ENCODE data around the gene PEAK3.

Gene PEAK3

GRCh38 chr19:2282062-2282861, at the start of gene PEAK3:
Gene PEAK3, minus strand, starts transcription at chr19:2282175. Its CDS starts 1,244 bp downstream, at chr19:2280931.
- no peak for DNase-seq

- no peak for DNase-seq
These were observed 48.8 kb upstream of the PEAK3 start for GRCh38 chr19:2330632-2331284.

GRCh38 chr19:2330255-2330631, 48.3 kb upstream of the PEAK3 start:
- no peak for DNase-seq

- DNase-seq = no peak
These were observed 47.5 kb upstream of the PEAK3 start for GRCh38 chr19:2329501-2329916.

- no peak for DNase-seq
These were observed 47.1 kb upstream of the PEAK3 start for GRCh38 chr19:2329149-2329478.

- DNase-seq = peak; percentile 81
These were observed 46.6 kb upstream of the PEAK3 start, which contains the start of the genes LSM7 and SPPL2B for GRCh38 chr19:2328401-2329148. Gene LSM7, minus strand, starts transcription at chr19:2328586. Its CDS starts 20 bp downstream, at chr19:2328566. Gene SPPL2B, plus strand, starts transcription at chr19:2328684. Its CDS starts 26 bp downstream, at chr19:2328710.

GRCh38 chr19:2327773-2328400, 45.9 kb upstream of the PEAK3 start:
- peak; percentile 53 for DNase-seq

- no peak for DNase-seq
These were observed 44.9 kb upstream of the PEAK3 start for GRCh38 chr19:2326699-2327360.

- DNase-seq = no peak
These were observed 43.5 kb upstream of the PEAK3 start for GRCh38 chr19:2325281-2326046.

GRCh38 chr19:2324220-2324948, 42.4 kb upstream of the PEAK3 start:
- DNase-seq = no peak

- DNase-seq = no peak
These were observed 41.7 kb upstream of the PEAK3 start for GRCh38 chr19:2323707-2324106.

GRCh38 chr19:2321565-2322283, 39.7 kb upstream of the PEAK3 start:
- no peak for DNase-seq

- DNase-seq = no peak
These were observed 39.0 kb upstream of the PEAK3 start for GRCh38 chr19:2320939-2321338.

- DNase-seq = no peak
These were observed 38.1 kb upstream of the PEAK3 start for GRCh38 chr19:2320049-2320448.

- no peak for DNase-seq
These were observed 37.6 kb upstream of the PEAK3 start for GRCh38 chr19:2319551-2319950.

GRCh38 chr19:2318923-2319322, 36.9 kb upstream of the PEAK3 start:
- no peak for DNase-seq

- DNase-seq = no peak
These were observed 35.8 kb upstream of the PEAK3 start for GRCh38 chr19:2317756-2318155.

- no peak for DNase-seq
These were observed 35.3 kb upstream of the PEAK3 start for GRCh38 chr19:2317300-2317699.

- no peak for DNase-seq
These were observed 33.9 kb upstream of the PEAK3 start for GRCh38 chr19:2315818-2316353.

Measured in stimulated activated naive CD4-positive, alpha-beta T cell treated with Interleukin-2 at 50 U/mL for 16 hours (primary cell).